ENCODE results near the gene MAP3K4. TPM values are rescaled to one million over a fixed set of nuclear protein-coding genes. Genes with fewer than 3 reads are reported as not detected.
A peak's percentile ranks its signal among the peaks of the same experiment; 100 is the strongest.

MAP3K4 gene
- total RNA-seq, 1 experiment from 2014 or later: 13.5 TPM

DNA sequence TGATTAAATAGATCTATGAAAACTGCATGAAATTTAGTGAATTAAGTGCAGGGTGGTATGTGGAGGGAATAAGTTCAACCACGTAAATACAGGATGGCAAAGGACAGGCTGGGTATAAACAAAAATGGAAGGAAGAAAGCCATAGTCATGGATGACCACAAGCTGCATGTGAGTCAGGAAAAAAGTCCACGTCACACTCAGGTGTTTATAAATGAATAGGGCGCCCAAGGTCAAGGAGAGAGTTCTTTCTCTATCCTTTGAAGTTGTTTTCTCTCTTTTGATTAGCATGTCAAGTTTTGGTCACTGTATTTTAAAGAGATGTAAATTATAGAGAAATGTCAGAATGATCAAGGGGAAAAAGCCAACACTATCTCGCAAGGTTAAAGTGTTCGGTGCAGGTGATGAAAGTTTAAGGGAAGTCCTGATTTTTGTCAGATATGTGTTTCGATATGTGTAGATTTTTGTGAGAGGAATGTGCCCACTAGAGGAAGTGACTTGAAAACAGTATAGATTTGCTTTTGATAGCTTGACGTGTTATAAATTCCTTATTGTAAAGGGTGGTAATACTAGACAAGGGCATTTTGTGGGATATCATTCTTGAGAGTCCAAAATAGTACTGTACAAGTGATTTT is 58.7 kb downstream of the MAP3K4 start:
- no peaks in the 10 kb centered on the region for H3K27me3 ChIP-seq
- DNase-seq: no peak
- peaks cover 27% of the 10 kb centered on the region for H3K36me3 ChIP-seq

DNA sequence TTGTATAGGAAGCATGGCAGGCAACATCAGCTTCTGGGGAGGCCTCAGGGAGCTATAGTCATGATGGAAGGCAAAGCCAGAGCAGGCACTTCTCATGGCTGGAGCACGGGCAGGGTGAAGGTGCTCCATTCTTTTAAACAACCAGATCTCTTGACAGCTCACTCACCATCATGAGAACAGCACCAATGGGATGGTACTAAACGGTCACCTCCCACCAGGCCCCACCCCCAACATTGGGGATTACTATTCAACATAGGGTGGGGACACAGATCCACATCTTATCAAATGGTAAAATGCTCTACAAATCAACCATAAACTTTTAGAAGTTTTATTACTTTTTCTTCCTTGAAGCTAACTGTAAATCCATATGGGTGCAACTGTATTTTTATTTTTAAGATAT is 61.5 kb downstream of the MAP3K4 start:
- DNase-seq: no peak
- H3K9me3 ChIP-seq: no peaks in the 10 kb centered on the region
- no peak overlapping the region for H3K4me3 ChIP-seq
- H3K36me3 ChIP-seq: peaks cover 23% of the 10 kb centered on the region
- no peaks in the 10 kb centered on the region for H3K27me3 ChIP-seq

More for the DNA sequence above, 58.7 kb downstream of the MAP3K4 start:
- H3K4me3 ChIP-seq: no peak overlapping the region
- no peaks in the 10 kb centered on the region for H3K9me3 ChIP-seq

DNA sequence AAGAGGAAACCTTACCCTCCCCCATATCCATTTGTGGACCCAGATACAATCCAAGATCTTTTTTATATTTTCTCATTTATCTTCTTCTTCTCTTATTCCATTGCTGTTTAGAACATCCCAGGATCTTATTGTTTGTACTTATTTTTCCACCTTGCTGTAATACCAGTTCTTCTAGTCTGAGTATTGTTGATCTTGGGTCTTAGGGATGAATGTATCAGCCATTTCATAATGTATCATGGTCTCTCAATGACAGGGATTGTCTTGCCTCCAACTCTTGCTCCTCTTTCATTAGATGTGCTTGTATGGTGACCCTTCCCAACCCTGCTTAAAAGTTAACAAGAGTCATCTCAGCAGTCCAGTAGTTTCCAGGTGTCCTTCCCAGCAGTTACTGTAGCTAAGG is 63.3 kb downstream of the MAP3K4 start:
- no peaks in the 10 kb centered on the region for H3K27me3 ChIP-seq
- H3K36me3 ChIP-seq: peaks cover 15% of the 10 kb centered on the region
- H3K4me3 ChIP-seq: no peak overlapping the region
- no peaks in the 10 kb centered on the region for H3K9me3 ChIP-seq
- DNase-seq: no peak

DNA sequence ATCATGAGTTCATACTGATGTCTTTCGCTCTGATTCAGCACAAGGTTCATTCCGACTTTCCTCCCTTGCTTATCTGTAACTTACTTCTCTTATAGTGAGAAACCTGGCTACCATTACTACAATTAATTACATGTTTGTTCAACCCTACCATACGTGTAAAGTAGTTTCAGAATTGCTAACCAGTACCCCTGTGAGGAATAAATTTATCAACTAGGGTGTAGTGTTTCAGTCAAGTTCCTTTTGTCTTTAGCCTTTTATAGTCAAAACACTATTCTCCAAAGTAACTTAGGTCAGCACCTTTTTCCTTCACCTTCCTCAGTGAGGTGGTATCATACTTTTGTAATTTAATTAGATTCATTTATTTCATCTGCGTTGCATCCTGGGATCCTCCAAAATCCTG is 64.9 kb downstream of the MAP3K4 start:
- Histone ChIP-seq H3K36me3 (peaks cover 6% of the 10 kb centered on the region), H3K9me3 (no peaks in the 10 kb centered on the region), H3K4me3 (no peak overlapping the region), H3K27me3 (no peaks in the 10 kb centered on the region)
- no peak for DNase-seq

DNA sequence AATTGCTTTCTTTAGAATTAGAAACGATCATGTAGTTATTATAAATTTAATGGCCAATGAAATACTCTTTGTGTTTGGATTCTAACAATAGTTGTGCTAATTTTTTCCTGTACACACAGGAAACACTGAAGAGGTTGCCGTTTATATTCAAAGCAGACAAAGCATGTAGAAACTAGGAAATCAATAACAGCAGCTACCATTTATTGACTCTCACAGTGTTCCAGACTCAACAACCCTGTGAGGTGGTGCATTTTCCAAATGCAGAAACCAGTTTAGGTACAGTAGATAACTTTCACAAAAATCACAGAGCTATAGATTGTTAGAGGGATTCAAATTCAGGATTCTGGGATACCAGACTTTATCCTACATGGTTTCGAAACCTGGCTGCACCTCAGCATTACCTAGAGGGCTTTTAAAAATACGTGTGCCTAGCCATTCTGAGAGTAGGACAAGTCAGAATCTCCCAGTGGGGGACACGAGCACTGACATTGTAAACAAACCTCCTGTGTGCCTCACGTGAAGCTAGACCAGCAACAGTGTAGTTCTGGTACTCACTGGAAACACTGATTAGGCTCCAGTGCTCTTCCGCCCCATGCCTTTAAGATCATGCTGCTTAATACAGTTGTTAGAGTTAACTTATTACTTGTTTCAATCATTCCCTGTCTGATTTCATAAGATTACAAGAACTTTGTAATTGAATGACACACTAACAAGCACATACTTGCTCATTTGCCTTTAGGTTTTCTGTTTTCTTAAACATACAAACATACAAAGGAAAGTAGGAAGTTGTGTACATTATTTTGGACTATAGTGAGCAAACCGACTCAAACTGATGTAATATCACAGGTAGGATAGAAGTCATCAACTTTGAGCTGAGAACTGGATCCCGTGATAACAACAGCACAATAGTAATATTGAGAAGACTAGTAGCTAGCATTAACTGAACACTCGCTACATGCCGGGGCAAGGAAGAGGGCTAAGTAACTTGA is 65.8 kb downstream of the MAP3K4 start:
- H3K4me3 ChIP-seq: no peak overlapping the region
- H3K36me3 ChIP-seq: peaks cover 6% of the 10 kb centered on the region
- H3K27me3 ChIP-seq: no peaks in the 10 kb centered on the region
- DNase-seq: no peak
- no peaks in the 10 kb centered on the region for H3K9me3 ChIP-seq

DNA sequence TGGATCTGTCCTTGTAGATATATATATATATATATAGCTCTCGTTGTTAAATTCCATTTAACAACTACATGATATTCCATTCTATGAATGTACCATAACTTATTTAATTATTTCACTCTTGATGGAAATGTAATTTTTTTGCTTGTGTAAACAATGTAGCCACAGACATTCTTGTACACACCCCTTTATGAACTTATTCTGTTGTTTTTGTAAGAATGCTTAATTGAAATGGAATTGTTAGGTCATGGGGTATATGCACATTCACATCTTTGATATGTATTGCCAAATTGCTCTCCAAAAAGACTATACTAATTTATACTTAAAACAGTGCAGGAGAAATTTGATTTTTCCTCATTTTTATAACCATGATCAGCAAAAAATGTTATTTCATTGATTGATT is 67.2 kb downstream of the MAP3K4 start:
- no peaks in the 10 kb centered on the region for H3K27me3 ChIP-seq
- no peaks in the 10 kb centered on the region for H3K9me3 ChIP-seq
- peaks cover 2% of the 10 kb centered on the region; the same call in 1 of the 2 replicates for H3K36me3 ChIP-seq
- H3K4me3 ChIP-seq: no peak overlapping the region
- DNase-seq: no peak

DNA sequence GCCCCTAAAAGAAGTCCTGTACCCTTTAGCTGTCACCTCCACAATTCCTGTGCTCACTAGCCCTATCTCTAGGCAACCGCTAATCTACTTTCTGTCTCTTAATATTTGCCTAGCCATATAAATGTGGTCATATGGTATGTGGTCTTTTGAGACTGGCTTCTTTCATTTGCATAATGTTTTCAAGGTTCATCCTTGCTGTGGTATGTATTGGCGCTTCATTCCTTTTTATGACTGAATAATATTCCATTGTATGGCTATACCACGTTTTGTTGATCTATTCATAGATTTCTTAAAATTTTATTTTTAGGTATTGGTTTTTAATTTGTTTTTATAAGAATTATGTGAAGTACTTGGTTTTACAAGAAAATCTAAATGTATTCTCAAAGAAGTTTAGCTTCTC is 70.0 kb downstream of the MAP3K4 start:
- Histone ChIP-seq H3K36me3 (0 out of 2 replicates have a peak, but pooled peaks cover 2% of the 10 kb centered on the region), H3K27me3 (no peaks in the 10 kb centered on the region), H3K9me3 (no peaks in the 10 kb centered on the region), H3K4me3 (no peak overlapping the region)
- DNase-seq: no peak

DNA sequence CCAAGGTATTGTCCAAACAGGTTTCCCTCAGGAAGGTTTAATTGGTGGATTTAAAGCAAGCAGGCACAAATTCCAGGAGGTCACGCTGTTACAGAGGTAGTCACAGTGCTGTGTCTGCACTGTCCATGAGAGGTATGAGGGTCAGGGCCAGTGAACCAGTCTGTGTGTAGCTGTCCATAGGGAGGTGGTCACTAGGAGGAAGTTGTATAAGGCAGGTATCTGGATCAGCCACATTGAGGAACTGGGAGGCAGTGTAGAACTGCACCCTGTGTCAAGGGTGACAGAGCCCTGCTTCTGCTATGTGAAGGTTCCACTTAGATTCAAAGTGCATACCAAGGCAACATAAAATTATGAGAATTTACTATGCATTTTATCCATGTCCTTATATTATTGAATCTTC is 73.3 kb downstream of the MAP3K4 start:
- DNase-seq: no peak
- Histone ChIP-seq H3K27me3 (no peaks in the 10 kb centered on the region), H3K9me3 (no peaks in the 10 kb centered on the region), H3K4me3 (no peak overlapping the region), H3K36me3 (no peaks in the 10 kb centered on the region)

DNA sequence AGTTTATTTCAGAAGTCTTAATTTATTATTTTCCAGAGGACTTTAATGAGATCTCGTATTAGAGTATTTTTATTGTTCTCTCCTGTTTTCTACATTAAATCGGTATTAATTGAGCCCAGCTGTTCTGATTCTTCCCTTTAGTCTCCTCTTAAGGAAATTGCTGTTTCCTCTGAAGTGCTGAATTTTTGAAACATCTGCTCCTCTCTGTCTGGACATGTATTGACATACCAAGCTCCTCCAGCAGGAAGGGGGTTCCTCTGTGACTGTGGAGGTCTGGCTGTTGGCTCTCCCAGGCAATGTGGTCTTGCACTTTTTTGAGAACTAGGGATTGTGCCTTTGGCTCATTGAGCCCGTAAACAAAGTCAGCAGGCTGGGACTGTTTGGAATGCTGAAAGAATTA is 74.9 kb downstream of the MAP3K4 start:
- H3K9me3 ChIP-seq: no peaks in the 10 kb centered on the region
- DNase-seq: no peak
- H3K36me3 ChIP-seq: peaks cover 8% of the 10 kb centered on the region; the same call in 1 of the 2 replicates
- H3K4me3 ChIP-seq: no peak overlapping the region
- H3K27me3 ChIP-seq: no peaks in the 10 kb centered on the region

DNA sequence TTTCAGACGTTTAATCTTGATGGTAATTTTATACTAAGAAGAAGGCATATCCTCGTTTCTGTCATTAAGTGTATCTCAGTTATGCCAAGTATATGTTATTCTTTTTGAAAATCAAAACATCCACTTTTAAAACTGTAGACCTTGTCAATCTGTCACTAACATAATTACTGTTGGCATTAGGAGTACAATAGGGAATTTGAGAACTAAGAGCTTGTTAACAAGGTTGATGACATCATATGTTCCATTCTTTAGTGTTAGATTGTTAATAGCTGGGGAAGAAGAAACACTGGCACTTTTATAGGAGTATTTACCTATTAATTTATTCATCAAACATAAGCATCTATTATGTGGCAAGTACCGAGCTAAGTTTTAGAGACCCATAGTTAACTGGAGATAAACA is 76.2 kb downstream of the MAP3K4 start:
- Histone ChIP-seq H3K27me3 (no peaks in the 10 kb centered on the region), H3K36me3 (peaks cover 16% of the 10 kb centered on the region), H3K9me3 (no peaks in the 10 kb centered on the region), H3K4me3 (no peak overlapping the region)
- DNase-seq: no peak

DNA sequence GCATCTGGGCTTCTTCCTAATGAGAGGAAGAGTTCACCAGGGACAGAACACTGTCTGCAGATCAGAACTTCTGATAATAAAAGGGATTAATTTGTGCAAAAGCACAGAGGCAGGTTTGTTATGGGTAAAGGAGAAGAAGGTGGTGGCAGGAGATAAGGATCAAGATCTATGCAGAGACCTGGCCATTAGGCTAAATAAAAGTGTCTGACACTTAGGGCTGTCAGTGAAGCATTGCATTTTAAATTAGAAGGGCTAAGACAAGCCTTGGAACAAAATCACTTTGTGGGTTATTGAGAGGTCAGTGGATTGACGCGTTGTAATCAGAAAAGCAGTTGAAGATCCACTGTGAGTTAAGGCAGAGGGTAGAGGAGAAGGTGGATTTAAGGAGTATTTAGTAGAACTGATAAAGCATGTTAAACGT is 76.8 kb downstream of the MAP3K4 start:
- no peak for DNase-seq
- H3K36me3 ChIP-seq: peaks cover 18% of the 10 kb centered on the region
- H3K27me3 ChIP-seq: no peaks in the 10 kb centered on the region
- no peaks in the 10 kb centered on the region for H3K9me3 ChIP-seq
- no peak overlapping the region for H3K4me3 ChIP-seq

DNA sequence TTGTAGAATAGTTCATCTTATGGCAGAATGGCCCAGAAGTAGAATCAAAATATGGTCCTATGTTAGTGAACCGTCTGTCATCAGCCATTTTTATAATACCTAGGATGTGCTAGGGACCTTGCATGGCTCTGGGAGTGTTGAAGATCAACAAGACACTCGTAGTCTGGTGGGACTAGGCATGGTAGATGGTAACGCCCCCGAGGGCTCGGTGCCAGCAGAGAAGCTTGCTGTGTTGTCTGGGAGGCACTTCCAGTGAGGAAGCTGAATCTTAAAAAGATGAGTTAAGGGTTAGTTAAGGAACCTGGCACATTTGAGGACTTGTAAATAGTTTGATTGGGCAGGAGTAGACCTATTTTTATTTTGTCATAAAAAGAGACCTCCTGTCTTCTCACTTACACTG is 82.4 kb downstream of the MAP3K4 start:
- H3K4me3 ChIP-seq: no peak overlapping the region
- no peaks in the 10 kb centered on the region for H3K9me3 ChIP-seq
- no peaks in the 10 kb centered on the region for H3K27me3 ChIP-seq

DNA sequence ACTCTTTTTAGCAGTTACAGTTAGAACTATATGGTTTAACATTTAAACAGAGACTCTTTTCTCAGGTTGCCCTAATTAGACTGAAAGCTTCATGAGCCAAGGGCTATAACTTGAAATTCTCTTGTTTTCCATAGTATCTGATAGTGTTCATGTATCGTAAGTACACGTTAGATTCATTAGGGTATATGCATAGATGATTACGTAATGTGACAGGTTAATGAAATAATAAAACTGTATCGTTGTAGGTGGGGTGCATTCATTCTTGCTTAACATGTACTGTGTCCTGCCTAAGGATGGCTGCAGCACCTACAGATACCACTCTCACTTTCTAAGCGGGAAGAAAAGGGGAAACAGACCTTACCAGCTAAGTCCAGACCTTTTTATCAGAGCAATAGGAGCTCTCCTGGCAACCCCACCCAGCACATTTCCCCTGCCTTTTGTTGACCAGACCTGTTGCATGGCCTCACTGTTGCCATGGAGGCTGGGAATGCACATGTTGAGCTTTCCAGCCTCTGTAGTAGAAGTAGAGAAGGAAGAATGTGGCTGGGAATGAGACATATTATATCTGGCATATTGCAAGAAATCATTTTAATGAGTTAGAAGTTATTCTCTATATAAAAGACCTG is 83.0 kb downstream of the MAP3K4 start:
- Histone ChIP-seq H3K36me3 (peaks cover 25% of the 10 kb centered on the region), H3K4me3 (no peak overlapping the region), H3K27me3 (no peaks in the 10 kb centered on the region), H3K9me3 (no peaks in the 10 kb centered on the region)
- no peak for DNase-seq

More for the DNA sequence above, 82.4 kb downstream of the MAP3K4 start:
- H3K36me3 ChIP-seq: peaks cover 25% of the 10 kb centered on the region
- no peak for DNase-seq

DNA sequence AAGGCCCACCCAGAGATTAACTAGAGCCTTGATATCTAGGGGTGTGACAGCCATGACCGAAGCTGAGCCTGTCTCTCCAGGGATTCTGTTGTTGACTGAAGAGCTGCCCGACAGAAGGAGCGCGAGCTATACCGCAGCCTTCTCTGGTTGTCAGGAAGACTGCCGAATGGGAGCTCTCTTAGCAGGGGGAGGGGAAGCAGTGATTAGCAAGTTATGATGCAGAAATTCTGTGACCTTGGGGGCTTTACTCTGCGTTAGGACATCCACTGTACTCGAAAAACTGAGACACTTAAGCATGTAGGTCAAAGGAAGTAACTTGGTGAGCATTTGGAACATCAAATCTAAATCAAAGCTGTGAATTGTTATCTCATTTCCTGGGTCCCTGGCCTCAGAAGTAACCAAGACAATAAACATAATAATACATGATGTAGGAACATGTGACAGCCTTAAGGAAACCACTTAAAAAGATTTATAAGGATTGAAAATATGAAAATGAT is 84.7 kb downstream of the MAP3K4 start:
- peaks cover 23% of the 10 kb centered on the region for H3K36me3 ChIP-seq
- DNase-seq: no peak
- H3K9me3 ChIP-seq: no peaks in the 10 kb centered on the region
- H3K27me3 ChIP-seq: no peaks in the 10 kb centered on the region
- no peak overlapping the region for H3K4me3 ChIP-seq

DNA sequence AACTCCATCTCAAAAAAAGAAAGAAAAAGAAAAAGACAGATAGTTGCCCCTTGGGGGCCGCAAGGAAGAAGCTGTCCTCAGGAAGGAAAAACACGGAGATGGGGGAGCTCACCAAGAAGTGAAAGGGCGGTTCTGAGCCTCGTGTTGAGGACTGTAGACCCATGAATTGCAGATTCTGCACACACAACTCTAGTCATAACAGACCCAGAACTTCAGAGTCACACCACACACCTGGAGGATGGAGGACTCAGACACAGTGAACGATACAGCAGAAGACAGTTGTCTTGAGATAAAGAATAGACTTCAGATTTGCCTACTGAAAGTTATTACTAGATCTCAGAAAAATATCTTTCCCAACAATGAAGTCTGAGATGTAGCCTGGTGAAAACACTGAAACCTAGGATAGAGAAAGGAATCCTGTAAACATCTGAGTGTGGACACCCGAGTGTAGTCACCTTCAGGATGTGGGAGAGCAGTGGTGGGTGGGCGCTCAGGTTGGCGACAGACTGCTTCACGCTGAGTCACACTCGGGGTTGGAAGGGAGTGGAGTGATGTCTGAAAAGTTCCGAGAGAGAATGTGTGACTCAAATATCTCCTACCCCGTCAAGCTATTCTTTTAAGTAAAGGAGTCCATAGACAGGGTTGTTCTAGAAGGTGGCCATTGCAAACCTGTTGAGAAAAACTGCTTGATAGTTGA is 88.1 kb downstream of the MAP3K4 start:
- H3K36me3 ChIP-seq: peaks cover 32% of the 10 kb centered on the region
- H3K27me3 ChIP-seq: no peaks in the 10 kb centered on the region
- H3K4me3 ChIP-seq: no peak overlapping the region
- peak; percentile 59 for DNase-seq
- no peaks in the 10 kb centered on the region for H3K9me3 ChIP-seq

DNA sequence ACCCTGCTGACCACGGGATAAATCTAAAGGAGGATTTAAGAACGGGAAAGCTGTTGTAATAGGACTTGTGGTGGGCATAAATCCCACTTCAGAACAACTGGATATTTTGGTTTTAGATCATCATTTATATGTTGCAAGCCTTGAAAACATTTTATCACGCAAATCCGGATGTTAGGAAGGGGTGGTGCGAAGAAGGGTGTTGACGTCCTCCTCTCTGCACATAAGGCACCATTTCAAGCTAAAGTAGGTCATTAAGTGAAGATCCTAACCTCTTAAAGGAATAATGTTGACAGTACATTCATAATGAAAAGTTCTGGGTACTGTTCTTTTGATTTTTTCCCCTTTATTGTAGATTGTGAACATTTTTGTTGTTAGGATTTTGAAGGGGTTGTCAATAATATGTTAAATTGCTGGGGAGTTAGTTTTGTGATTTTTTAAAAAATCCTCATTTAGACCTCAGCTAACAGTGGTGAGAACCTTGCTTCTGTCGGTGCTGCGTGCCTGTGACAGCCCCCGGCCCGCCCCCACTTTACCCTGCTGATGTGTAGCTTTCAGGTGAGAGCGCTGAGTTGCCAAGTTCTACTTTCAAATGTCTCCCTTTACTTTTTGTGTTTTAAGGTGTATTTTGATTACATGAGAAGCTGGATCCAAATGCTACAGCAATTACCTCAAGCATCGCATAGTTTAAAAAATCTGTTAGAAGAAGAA is 88.8 kb downstream of the MAP3K4 start:
- no peak for DNase-seq
- Histone ChIP-seq H3K4me3 (no peak overlapping the region), H3K9me3 (no peaks in the 10 kb centered on the region), H3K36me3 (peaks cover 36% of the 10 kb centered on the region), H3K27me3 (no peaks in the 10 kb centered on the region)

Data from MG63 (cell line).